ENCODE measurements around the gene CMTM3.
"Not testable (repeated sequence)": the region's sequence is repeated elsewhere in the genome, so short reads cannot be mapped to it uniquely, and the experiment has no call there.

CMTM3 gene

GRCh38 chr16:66604376-66605176 is at the start of gene CMTM3:
Gene CMTM3 (plus strand): TSS chr16:66604704. CDS start chr16:66604806, 102 bp downstream.
- DNase-seq (ENCODE audit: low read depth in 1 of 2, low spot score in 1 of 2) = peak; percentile 62

- no peak for DNase-seq (ENCODE audit: low read depth in 1 of 2, low spot score in 1 of 2)
Measured at GRCh38 chr16:66560107-66560506, 44.4 kb upstream of the CMTM3 start.

- DNase-seq (ENCODE audit: low read depth in 1 of 2, low spot score in 1 of 2) = no peak
Measured at GRCh38 chr16:66561381-66562080, 43.0 kb upstream of the CMTM3 start.

- no peak for DNase-seq (ENCODE audit: low read depth in 1 of 2, low spot score in 1 of 2)
Measured at GRCh38 chr16:66562409-66562808, 42.1 kb upstream of the CMTM3 start.

- no peak for DNase-seq (ENCODE audit: low read depth in 1 of 2, low spot score in 1 of 2)
Measured at GRCh38 chr16:66562986-66563385, 41.5 kb upstream of the CMTM3 start.

- no peak for DNase-seq (ENCODE audit: low read depth in 1 of 2, low spot score in 1 of 2)
Measured at GRCh38 chr16:66563574-66564334, 40.8 kb upstream of the CMTM3 start.

GRCh38 chr16:66566051-66566901 is 38.2 kb upstream of the CMTM3 start, which contains the start of gene CMTM1:
Gene CMTM1 (plus strand): TSS chr16:66566439. CDS start chr16:66566514, 75 bp downstream.
- DNase-seq (ENCODE audit: low read depth in 1 of 2, low spot score in 1 of 2) = no peak

- not testable (repeated sequence) for DNase-seq (ENCODE audit: low read depth in 1 of 2, low spot score in 1 of 2)
Measured at GRCh38 chr16:66567270-66567669, 37.2 kb upstream of the CMTM3 start.

GRCh38 chr16:66568355-66568754 is 36.1 kb upstream of the CMTM3 start:
- DNase-seq (ENCODE audit: low read depth in 1 of 2, low spot score in 1 of 2) = no peak

- no peak for DNase-seq (ENCODE audit: low read depth in 1 of 2, low spot score in 1 of 2)
Measured at GRCh38 chr16:66569131-66569530, 35.4 kb upstream of the CMTM3 start.

- DNase-seq (ENCODE audit: low read depth in 1 of 2, low spot score in 1 of 2) = no peak
Measured at GRCh38 chr16:66569827-66570405, 34.6 kb upstream of the CMTM3 start.

GRCh38 chr16:66572356-66572755 is 32.1 kb upstream of the CMTM3 start:
- no peak for DNase-seq (ENCODE audit: low read depth in 1 of 2, low spot score in 1 of 2)

GRCh38 chr16:66574081-66574480 is 30.4 kb upstream of the CMTM3 start:
- DNase-seq (ENCODE audit: low read depth in 1 of 2, low spot score in 1 of 2) = no peak

GRCh38 chr16:66574531-66574930 is 30.0 kb upstream of the CMTM3 start:
- DNase-seq (ENCODE audit: low read depth in 1 of 2, low spot score in 1 of 2) = no peak

GRCh38 chr16:66575060-66575459 is 29.4 kb upstream of the CMTM3 start:
- DNase-seq (ENCODE audit: low read depth in 1 of 2, low spot score in 1 of 2) = no peak

- DNase-seq (ENCODE audit: low read depth in 1 of 2, low spot score in 1 of 2) = no peak
Measured at GRCh38 chr16:66576296-66576695, 28.2 kb upstream of the CMTM3 start.

- no peak for DNase-seq (ENCODE audit: low read depth in 1 of 2, low spot score in 1 of 2)
Measured at GRCh38 chr16:66578651-66579531, 25.6 kb upstream of the CMTM3 start, which contains the start of gene CMTM2. Gene CMTM2 (plus strand): TSS chr16:66579463. CDS start chr16:66579608, 145 bp downstream.

- DNase-seq (ENCODE audit: low read depth in 1 of 2, low spot score in 1 of 2) = no peak
Measured at GRCh38 chr16:66580605-66581209, 23.8 kb upstream of the CMTM3 start.

Measured in activated CD4-positive, alpha-beta T cell treated with anti-CD3 and anti-CD28 coated beads, Interleukin-2, amount 50 U/mL, for 24 hours (primary cell).